Common myeloid progenitor, CD34-positive (primary cell): ENCODE results near the gene NRG2.

Source experiments
- CTCF ChIA-PET: fragments of 350-600 bp; sonication (Branson Sonifier 250); formaldehyde crosslinking; loops from one replicate; lab custom pipeline; 2021; ENCODE audit warnings: antibody characterized with exemption; lab: Charles Lee
- POLR2A ChIA-PET: fragments of 350-600 bp; sonication (Branson Sonifier 250); formaldehyde crosslinking; loops from one replicate; lab custom pipeline; 2021; ENCODE audit warnings: antibody characterized with exemption; lab: Charles Lee
- DNase-seq, 3 donors: peaks; one replicate each; pipeline versions ENCODE4 v3.0.0 to v3.0.0-alpha.2; 2013
- H3K27ac ChIP-seq, 2 experiments: 1 replicate in 1 of 2; 2 replicates in 1 of 2; pipeline ENCODE4 v1.7.0; 2013; ENCODE audit warnings: inconsistent platforms in 2 of 2, low read length in 2 of 2, mild to moderate bottlenecking in 2 of 2, low read depth in 1 of 2, moderate library complexity in 1 of 2; ENCODE audit not compliant: severe bottlenecking in 2 of 2, insufficient read depth in 1 of 2, poor library complexity in 1 of 2
- H3K27me3 ChIP-seq, 5 experiments: replicated peaks in 2 of 5; 1 replicate in 3 of 5; 2 replicates in 2 of 5; pipeline versions ENCODE4 v1.6.1 to v1.7.0; 2013; ENCODE audit warnings: low read length in 4 of 5, mild to moderate bottlenecking in 2 of 5, moderate library complexity in 2 of 5, inconsistent platforms in 1 of 5; ENCODE audit not compliant: insufficient read depth in 5 of 5, control insufficient read depth in 4 of 5
- H3K36me3 ChIP-seq, 4 experiments: 1 replicate in 2 of 4; 2 replicates in 2 of 4; pipeline versions ENCODE4 v1.6.1 to v1.7.0; 2013; ENCODE audit warnings: low read length in 3 of 4, control low read depth in 1 of 4, mild to moderate bottlenecking in 1 of 4; ENCODE audit not compliant: control insufficient read depth in 4 of 4, insufficient read depth in 4 of 4
- H3K4me1 ChIP-seq, 4 experiments: 1 replicate in 3 of 4; 2 replicates in 1 of 4; pipeline versions ENCODE4 v1.6.1 to v1.7.1; 2013; ENCODE audit warnings: low read length in 3 of 4, mild to moderate bottlenecking in 3 of 4, control low read depth in 1 of 4, inconsistent platforms in 1 of 4, moderate library complexity in 1 of 4; ENCODE audit not compliant: control insufficient read depth in 4 of 4, insufficient read depth in 4 of 4; ENCODE audit errors: control extremely low read depth in 1 of 4
- H3K4me3 ChIP-seq, 7 experiments: 1 replicate in 4 of 7; 2 replicates in 3 of 7; pipeline versions ENCODE4 v1.5.1 to v1.7.0; 2013; ENCODE audit warnings: mild to moderate bottlenecking in 7 of 7, low read length in 6 of 7, moderate library complexity in 6 of 7, inconsistent platforms in 2 of 7, low read depth in 2 of 7, control low read depth in 1 of 7; ENCODE audit not compliant: insufficient read depth in 4 of 7, control insufficient read depth in 1 of 7; ENCODE audit errors: extremely low read depth in 1 of 7
- H3K9me3 ChIP-seq, 5 experiments: 1 replicate in 4 of 5; 2 replicates in 1 of 5; pipeline versions ENCODE4 v1.6.1 to v1.7.1; 2013; ENCODE audit warnings: low read length in 4 of 5, mild to moderate bottlenecking in 2 of 5, inconsistent platforms in 1 of 5, low read depth in 1 of 5, moderate library complexity in 1 of 5; ENCODE audit not compliant: control insufficient read depth in 4 of 5, insufficient read depth in 2 of 5; ENCODE audit errors: control extremely low read depth in 1 of 5
- WGBS: methylation state at CpG from one replicate; pipeline ENCODE4 v1.1.5; 2013; ENCODE audit not compliant: insufficient coverage; 5-methylcytosine and 5-hydroxymethylcytosine counted together

Gene NRG2

GRCh38 chr5:139869042-139869790 is 173.9 kb downstream of the NRG2 start:
- ChIA-PET CTCF (interaction anchor here (0.7 kb wide), 1 partner anchor 78 kb away, joined by 3 read pairs; no protein-coding TSS in a partner anchor), POLR2A (no interaction called here)
- no peaks in the 10 kb centered on the region for H3K9me3 ChIP-seq
- peaks cover 0 to 11% (median 0%) of the 10 kb centered on the region in 5 experiments for H3K27me3 ChIP-seq
- 86% methylated on average over 7 of the region's 9 CpGs for WGBS
- no peaks in the 10 kb centered on the region for H3K4me1 ChIP-seq
- no peak overlapping the region for H3K27ac ChIP-seq
- H3K4me3 ChIP-seq = no peak overlapping the region
- no peak for DNase-seq
- H3K36me3 ChIP-seq = no peaks in the 10 kb centered on the region

- Histone ChIP-seq H3K4me1 (no peaks in the 10 kb centered on the region), H3K36me3 (no peaks in the 10 kb centered on the region), H3K4me3 (no peak overlapping the region), H3K27ac (no peak overlapping the region), H3K27me3 (peaks cover 0 to 15% (median 0%) of the 10 kb centered on the region in 5 experiments), H3K9me3 (no peaks in the 10 kb centered on the region)
- ChIA-PET POLR2A (no interaction called here), CTCF (interaction anchor here (1.1 to 3.2 kb wide), 4 partner anchors 16 to 101 kb away, joined by 3 to 10 read pairs (median 6); no protein-coding TSS in a partner anchor)
- DNase-seq = no peak
Observed at GRCh38 chr5:139867581-139867980, 175.5 kb downstream of the NRG2 start.

- H3K9me3 ChIP-seq = no peaks in the 10 kb centered on the region
- DNase-seq = no peak
- no peak overlapping the region for H3K27ac ChIP-seq
- no peak overlapping the region for H3K4me3 ChIP-seq
- 72% methylated on average over 2 of the region's 2 CpGs for WGBS
- H3K36me3 ChIP-seq = no peaks in the 10 kb centered on the region
- peaks cover 0 to 13% (median 0%) of the 10 kb centered on the region in 5 experiments for H3K27me3 ChIP-seq
- ChIA-PET CTCF (interaction anchor here (1.0 to 3.2 kb wide), 8 partner anchors 8 to 102 kb away, joined by 3 to 10 read pairs (median 6); no protein-coding TSS in a partner anchor), POLR2A (no interaction called here)
- H3K4me1 ChIP-seq = no peaks in the 10 kb centered on the region
Observed at GRCh38 chr5:139867109-139867508, 176.0 kb downstream of the NRG2 start.

DNA sequence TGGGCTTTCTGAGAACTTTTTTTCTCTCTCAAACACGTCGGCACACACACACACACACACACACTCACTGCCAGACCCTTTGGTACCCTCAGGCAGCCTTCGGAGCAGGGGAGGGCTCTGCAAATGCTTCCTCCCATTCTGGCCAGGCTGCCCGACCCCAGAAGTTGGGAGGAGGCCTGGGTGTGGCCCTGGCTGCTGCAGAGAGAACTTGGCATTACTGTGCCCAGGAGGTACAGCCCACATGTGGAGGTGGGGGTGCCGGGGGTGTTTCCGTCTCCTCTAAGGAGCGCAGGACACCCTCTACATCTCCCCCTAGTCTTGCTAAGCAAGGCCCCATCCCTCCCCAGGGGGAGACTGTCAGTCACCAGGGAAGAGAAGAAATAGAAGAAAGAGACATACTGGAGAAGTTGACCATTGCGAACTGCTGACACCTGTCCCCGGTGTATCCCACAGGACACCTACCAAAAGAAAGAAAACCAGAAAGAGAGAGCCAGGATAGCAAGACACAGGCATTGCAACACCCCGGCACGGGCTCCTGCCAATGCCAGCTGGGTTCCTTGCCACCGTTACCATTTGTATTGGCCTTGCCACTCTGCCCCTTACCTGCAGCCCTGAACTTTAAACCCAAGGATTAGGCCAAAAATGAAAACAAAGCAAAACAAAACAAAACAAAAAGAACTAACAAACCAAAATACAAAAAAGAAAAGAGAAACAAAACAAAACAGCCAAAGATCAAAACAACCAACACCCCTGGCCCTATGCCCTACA is 178.2 kb downstream of the NRG2 start:
- POLR2A ChIA-PET = interaction anchor here (0.7 kb wide), 1 partner anchor 253 kb away, joined by 3 read pairs; no protein-coding TSS in a partner anchor
- no peaks in the 10 kb centered on the region for H3K36me3 ChIP-seq
- WGBS = 100% methylated on average over 3 of the region's 12 CpGs
- DNase-seq = no peak
- no peaks in the 10 kb centered on the region for H3K9me3 ChIP-seq
- peaks cover 0 to 14% (median 0%) of the 10 kb centered on the region in 5 experiments for H3K27me3 ChIP-seq
- no peak overlapping the region for H3K27ac ChIP-seq
- no peak overlapping the region for H3K4me3 ChIP-seq
- CTCF ChIA-PET = interaction anchor here (0.6 to 3.2 kb wide), 8 partner anchors 10 to 233 kb away, joined by 3 to 15 read pairs (median 4); partner anchors contain the start of gene NRG2
- no peaks in the 10 kb centered on the region for H3K4me1 ChIP-seq

GRCh38 chr5:139863855-139864558 is 179.1 kb downstream of the NRG2 start:
- Histone ChIP-seq H3K27me3 (peaks cover 0 to 19% (median 0%) of the 10 kb centered on the region in 5 experiments), H3K9me3 (no peaks in the 10 kb centered on the region), H3K27ac (no peak overlapping the region), H3K36me3 (no peaks in the 10 kb centered on the region), H3K4me3 (no peak overlapping the region), H3K4me1 (no peaks in the 10 kb centered on the region)
- peak; percentile 41 to 68 (median 54) for DNase-seq
- ChIA-PET POLR2A (interaction anchor here (0.6 kb wide), 1 partner anchor 71 kb away, joined by 3 read pairs; no protein-coding TSS in a partner anchor), CTCF (interaction anchor here (0.6 to 4.5 kb wide), 21 partner anchors 11 to 232 kb away, joined by 3 to 43 read pairs (median 5); partner anchors contain the start of gene PSD2)
- 6% methylated on average over 4 of the region's 5 CpGs for WGBS

- POLR2A ChIA-PET = interaction anchor here (0.6 kb wide), 1 partner anchor 70 kb away, joined by 3 read pairs; no protein-coding TSS in a partner anchor
- H3K27me3 ChIP-seq = peaks cover 0 to 19% (median 0%) of the 10 kb centered on the region in 5 experiments
Observed at GRCh38 chr5:139863361-139863760, 179.7 kb downstream of the NRG2 start.

More at GRCh38 chr5:139863361-139863760, 179.7 kb downstream of the NRG2 start:
- CTCF ChIA-PET = interaction anchor here (0.8 to 4.5 kb wide), 20 partner anchors 11 to 231 kb away, joined by 3 to 43 read pairs (median 6); partner anchors contain the start of gene PSD2
- H3K4me1 ChIP-seq = no peaks in the 10 kb centered on the region
- H3K27ac ChIP-seq = no peak overlapping the region
- H3K9me3 ChIP-seq = no peaks in the 10 kb centered on the region
- no peaks in the 10 kb centered on the region for H3K36me3 ChIP-seq
- 95% methylated on average over 9 of the region's 9 CpGs for WGBS
- H3K4me3 ChIP-seq = no peak overlapping the region
- DNase-seq = no peak
